KOPT-K1 (cell line): ENCODE measurements around the gene LRRC3C.
A peak's percentile ranks its signal among the peaks of the same experiment; 100 is the strongest.

Experiments used
- H3K27ac ChIP-seq: fragments of 200-600 bp; sonication (generic); 2 replicates; pipeline ENCODE4 v1.5.1; 2016; ENCODE audit warnings: antibody characterized with exemption, mild to moderate bottlenecking, low read depth, low read length; ENCODE audit not compliant: poor library complexity, severe bottlenecking
- H3K36me3 ChIP-seq: fragments of 200-600 bp; sonication (generic); 2 replicates; pipeline ENCODE4 v1.5.1; 2017; ENCODE audit warnings: antibody characterized with exemption, mild to moderate bottlenecking, low read length, moderate library complexity; ENCODE audit not compliant: insufficient read depth
- H3K9me3 ChIP-seq: fragments of 200-600 bp; sonication (generic); 2 replicates; pipeline ENCODE4 v1.5.1; 2017; ENCODE audit warnings: antibody characterized with exemption, low read length, mild to moderate bottlenecking; ENCODE audit not compliant: insufficient read depth, poor library complexity, severe bottlenecking

The LRRC3C gene

DNA sequence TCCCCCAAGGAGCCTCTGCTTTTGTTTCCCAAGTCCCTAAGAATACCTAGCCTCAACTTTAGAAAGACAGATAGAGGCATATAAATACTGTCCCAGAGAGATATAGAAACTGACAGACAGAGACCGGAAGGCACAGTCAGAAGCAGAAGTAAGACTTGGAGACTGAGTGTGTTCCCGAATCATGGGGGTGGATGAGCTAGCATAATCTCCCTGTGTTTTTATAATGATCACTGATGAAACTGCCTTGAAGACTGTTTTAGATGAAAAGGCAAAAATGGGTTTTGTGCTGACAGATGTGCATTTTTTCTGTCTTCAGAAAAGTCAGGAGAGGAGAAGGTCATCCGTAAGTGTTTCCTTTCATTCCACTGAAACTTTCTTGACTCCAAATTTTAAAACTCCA lies 44.7 kb downstream of the LRRC3C start:
- Histone ChIP-seq H3K27ac (no peak overlapping the region), H3K36me3 (no peaks in the 10 kb centered on the region), H3K9me3 (no peaks in the 10 kb centered on the region)

- H3K36me3 ChIP-seq: no peaks in the 10 kb centered on the region
- no peaks in the 10 kb centered on the region for H3K9me3 ChIP-seq
- H3K27ac ChIP-seq: no peak overlapping the region
These were observed 46.0 kb downstream of the LRRC3C start for GRCh38 chr17:39973496-39973895.

- Histone ChIP-seq H3K9me3 (no peaks in the 10 kb centered on the region), H3K27ac (no peak overlapping the region), H3K36me3 (no peaks in the 10 kb centered on the region)
These were observed 46.9 kb downstream of the LRRC3C start for GRCh38 chr17:39974433-39974832.

DNA sequence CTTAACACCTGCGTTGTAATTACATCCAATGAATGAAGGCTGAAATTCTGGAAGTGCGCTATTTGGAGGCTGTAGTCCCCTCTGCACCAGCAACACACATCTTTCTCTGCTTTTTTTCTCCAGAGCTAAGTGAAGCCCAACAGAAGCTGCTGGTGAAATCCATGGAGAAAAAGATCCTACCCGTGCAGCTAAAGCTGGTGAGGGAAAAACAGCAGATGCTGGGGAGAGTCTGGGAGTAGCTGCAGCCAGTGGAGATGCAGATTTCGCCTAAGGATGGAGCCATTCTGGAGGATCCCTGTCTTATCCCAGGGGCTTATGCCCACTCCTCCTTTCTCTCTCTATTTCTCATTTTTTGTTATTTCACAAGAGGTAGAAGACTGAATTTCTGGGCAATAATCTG lies 48.3 kb downstream of the LRRC3C start:
- H3K36me3 ChIP-seq: no peaks in the 10 kb centered on the region
- H3K27ac ChIP-seq: no peak overlapping the region
- no peaks in the 10 kb centered on the region for H3K9me3 ChIP-seq

DNA sequence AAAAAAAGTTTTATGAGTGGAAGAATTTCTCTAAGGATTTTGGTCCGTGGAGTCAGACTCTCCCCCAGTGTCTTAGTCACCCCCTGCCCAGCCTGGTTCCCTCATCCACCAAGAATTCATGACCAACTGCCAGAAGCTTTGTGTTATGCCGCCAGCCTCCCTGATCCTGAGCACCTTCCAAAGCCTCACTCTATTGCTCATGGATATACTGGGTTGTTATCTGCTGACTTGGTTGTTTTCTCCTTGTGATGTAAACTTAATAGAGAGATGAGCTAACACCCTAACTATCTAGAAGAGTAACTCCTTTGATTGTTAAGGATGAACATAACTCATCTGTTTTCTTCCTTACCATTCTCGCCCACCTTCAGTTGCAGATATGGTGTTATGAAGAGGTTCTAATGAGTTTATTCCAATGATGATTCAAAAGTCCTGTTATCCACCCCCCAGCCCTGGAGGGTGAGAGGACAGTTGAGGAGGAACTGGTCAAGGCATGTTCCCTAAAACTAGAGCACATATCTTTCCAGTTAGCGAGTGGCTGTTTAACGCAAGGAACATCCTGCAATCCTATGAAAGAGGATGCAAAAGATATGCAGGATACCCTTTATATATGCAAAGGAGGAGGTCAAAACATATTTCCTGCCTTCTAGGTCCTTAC lies 51.6 kb downstream of the LRRC3C start:
- H3K27ac ChIP-seq: no peak overlapping the region

DNA sequence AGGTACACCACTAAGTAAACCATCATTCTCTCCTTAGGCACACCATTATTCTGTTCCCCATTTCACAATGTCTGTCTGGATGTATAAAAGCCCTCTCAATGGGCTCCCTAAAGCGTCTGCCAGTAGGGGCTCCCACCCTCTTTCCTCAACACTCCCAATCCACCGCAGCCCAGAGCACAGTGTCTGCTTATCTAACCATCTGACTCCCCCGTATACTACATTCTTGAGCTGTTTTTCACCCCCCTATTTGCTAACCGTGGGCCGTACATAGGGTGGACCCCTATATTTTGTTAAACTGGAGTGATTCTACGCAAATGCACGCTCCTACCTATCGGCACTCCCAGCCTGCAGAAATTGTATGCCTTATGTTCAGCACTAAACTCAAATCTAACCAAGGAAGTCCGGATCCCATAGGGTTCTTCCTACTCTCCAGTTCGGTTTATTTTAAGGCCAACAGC lies 52.4 kb downstream of the LRRC3C start:
- Histone ChIP-seq H3K27ac (peak overlapping the region; percentile 83), H3K9me3 (no peaks in the 10 kb centered on the region), H3K36me3 (peaks cover 20% of the 10 kb centered on the region)

More for the DNA sequence above, 51.6 kb downstream of the LRRC3C start:
- Histone ChIP-seq H3K36me3 (peaks cover 12% of the 10 kb centered on the region), H3K9me3 (no peaks in the 10 kb centered on the region)

DNA sequence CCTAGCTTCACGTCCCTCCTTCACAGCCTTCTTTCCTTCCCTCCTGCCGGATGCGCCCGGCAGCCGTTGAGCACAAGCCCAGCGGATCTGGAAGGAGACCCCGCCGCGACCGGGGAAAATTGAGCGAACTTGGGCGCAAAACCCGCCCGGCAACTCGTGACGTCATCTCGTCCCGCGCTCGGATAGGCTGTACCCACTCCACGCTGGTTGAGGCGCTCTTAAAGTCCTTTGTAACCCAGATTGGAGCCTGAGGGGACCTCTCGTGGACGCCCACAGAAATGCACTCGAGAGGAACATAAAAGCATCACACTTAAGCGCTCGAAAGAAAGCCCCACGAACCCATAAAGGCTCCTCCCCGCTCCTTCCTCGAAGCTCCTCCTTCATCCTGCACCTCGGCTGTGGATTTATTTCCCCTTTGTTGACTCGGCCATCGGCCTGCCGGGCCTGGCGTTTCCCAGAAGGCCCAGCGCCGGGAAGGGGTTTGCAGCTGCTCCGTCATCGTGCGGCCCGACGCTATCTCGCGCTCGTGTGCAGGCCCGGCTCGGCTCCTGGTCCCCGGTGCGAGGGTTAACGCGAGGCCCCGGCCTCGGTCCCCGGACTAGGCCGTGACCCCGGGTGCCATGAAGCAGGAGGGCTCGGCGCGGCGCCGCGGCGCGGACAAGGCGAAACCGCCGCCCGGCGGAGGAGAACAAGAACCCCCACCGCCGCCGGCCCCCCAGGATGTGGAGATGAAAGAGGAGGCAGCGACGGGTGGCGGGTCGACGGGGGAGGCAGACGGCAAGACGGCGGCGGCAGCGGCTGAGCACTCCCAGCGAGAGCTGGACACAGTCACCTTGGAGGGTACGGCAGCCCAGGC lies 53.0 kb downstream of the LRRC3C start, which contains the start of gene PSMD3:
PSMD3 (plus strand) TSS at position 457 of the 856 bp plus-strand sequence; CDS start at position 621, 164 bp downstream.
- Histone ChIP-seq H3K27ac (peak within 1 kb of the TSS; percentile 83), H3K9me3 (no peaks in the 10 kb centered on the region), H3K36me3 (peaks cover 26% of the 10 kb centered on the region)

DNA sequence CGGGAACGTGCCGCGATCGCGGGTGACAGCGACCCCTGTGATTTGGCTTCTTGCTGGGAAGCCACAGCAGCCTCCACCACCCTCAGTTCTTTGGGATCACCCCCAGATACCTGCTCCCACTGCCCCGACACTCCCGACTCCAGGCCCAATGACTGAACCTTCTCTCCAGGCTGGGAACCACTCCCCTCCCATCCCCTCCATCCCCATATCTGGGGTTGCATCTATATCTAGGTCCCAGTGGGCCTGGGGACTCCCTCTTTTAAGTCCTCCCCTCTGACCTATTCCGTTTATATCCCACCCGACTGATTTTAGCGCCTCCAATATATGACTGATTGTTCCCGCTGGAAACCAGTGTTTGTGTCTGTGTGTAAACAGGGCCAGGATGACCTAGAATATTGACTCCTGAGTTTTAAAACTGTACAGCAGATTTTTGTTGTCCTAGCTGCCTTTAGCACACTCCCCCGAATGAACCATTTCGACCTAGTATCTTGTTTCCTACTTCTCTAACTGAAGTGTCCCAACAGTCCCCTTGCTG lies 53.7 kb downstream of the LRRC3C start:
- Histone ChIP-seq H3K9me3 (no peaks in the 10 kb centered on the region), H3K36me3 (peaks cover 33% of the 10 kb centered on the region), H3K27ac (peak overlapping the region; percentile 83)

DNA sequence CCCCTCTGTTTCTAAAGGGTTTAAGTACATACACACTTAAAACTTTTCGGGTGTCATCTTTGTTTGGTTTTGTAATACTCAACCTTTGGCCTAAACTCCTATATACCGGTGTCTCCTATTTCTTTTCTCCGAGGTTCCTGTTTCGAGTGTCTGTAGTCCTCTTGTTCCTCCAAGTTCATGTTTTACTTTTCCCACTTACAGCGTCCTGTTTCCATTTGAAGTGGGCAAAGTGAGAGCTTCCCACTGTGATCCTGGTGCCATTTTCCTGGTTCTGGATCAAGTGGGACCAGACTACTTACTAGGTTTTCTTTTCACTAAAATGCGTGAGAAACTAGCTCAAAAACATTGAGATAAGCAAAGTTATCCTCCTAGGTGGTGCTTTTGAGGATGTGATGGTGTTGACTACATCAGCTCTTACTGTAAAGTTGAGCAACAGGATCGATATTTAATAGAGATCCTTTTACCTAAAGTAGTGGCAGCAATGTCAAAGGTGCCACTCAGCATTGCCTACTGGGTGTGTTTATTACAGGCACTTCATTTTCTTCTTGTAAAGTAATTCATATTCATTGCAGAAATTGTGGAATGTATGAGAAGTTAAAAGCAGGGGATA lies 54.3 kb downstream of the LRRC3C start:
- peaks cover 39% of the 10 kb centered on the region for H3K36me3 ChIP-seq
- peak overlapping the region; percentile 83 for H3K27ac ChIP-seq
- H3K9me3 ChIP-seq: no peaks in the 10 kb centered on the region

GRCh38 chr17:39988206-39988810 lies 60.8 kb downstream of the LRRC3C start:
- no peak overlapping the region for H3K27ac ChIP-seq
- peaks cover 100% of the 10 kb centered on the region for H3K36me3 ChIP-seq
- no peaks in the 10 kb centered on the region for H3K9me3 ChIP-seq

DNA sequence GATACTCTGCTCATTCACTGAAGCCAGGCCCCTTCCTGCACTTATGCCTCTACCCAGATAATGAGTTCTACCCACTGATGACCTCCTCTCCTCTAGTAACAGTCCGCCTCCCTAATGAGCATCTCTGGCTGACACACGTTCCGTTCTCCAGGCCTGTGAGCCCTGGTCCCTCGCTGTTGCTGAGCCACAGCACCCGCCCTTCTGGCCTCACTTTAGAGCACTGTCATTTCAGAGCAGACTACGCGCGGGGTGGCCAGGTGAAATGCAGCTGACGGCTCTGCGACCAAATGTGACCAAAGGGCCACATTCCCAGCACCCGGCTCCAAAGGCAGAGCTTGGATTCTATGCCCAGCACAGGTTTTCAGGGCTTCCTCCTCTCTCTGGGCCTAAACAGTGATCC lies 66.9 kb downstream of the LRRC3C start:
- H3K36me3 ChIP-seq: peaks cover 97% of the 10 kb centered on the region
- H3K27ac ChIP-seq: no peak overlapping the region
- no peaks in the 10 kb centered on the region for H3K9me3 ChIP-seq
